ENCODE measurements around the gene PLCD3. TPM values are rescaled to one million over a fixed set of nuclear protein-coding genes. Genes with fewer than 3 reads are reported as not detected.

The PLCD3 gene, protein sequence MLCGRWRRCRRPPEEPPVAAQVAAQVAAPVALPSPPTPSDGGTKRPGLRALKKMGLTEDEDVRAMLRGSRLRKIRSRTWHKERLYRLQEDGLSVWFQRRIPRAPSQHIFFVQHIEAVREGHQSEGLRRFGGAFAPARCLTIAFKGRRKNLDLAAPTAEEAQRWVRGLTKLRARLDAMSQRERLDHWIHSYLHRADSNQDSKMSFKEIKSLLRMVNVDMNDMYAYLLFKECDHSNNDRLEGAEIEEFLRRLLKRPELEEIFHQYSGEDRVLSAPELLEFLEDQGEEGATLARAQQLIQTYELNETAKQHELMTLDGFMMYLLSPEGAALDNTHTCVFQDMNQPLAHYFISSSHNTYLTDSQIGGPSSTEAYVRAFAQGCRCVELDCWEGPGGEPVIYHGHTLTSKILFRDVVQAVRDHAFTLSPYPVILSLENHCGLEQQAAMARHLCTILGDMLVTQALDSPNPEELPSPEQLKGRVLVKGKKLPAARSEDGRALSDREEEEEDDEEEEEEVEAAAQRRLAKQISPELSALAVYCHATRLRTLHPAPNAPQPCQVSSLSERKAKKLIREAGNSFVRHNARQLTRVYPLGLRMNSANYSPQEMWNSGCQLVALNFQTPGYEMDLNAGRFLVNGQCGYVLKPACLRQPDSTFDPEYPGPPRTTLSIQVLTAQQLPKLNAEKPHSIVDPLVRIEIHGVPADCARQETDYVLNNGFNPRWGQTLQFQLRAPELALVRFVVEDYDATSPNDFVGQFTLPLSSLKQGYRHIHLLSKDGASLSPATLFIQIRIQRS
- 1 to 10 TPM; 2.4 to 3.7 TPM for total RNA-seq

GRCh38 chr17:45132320-45132571 lies at the start of gene PLCD3:
PLCD3 (minus strand) TSS chr17:45132515; CDS start chr17:45132410, 105 bp downstream.

GRCh38 chr17:45161288-45162024 lies 29.1 kb upstream of the PLCD3 start, which contains the start of gene HEXIM2:
HEXIM2 (plus strand) TSS chr17:45161875; CDS start chr17:45162794, 919 bp downstream.

GRCh38 chr17:45148183-45149036 lies 16.1 kb upstream of the PLCD3 start, which contains the start of gene HEXIM1:
HEXIM1 (plus strand) TSS chr17:45148475; CDS start chr17:45149191, 716 bp downstream.

DNA sequence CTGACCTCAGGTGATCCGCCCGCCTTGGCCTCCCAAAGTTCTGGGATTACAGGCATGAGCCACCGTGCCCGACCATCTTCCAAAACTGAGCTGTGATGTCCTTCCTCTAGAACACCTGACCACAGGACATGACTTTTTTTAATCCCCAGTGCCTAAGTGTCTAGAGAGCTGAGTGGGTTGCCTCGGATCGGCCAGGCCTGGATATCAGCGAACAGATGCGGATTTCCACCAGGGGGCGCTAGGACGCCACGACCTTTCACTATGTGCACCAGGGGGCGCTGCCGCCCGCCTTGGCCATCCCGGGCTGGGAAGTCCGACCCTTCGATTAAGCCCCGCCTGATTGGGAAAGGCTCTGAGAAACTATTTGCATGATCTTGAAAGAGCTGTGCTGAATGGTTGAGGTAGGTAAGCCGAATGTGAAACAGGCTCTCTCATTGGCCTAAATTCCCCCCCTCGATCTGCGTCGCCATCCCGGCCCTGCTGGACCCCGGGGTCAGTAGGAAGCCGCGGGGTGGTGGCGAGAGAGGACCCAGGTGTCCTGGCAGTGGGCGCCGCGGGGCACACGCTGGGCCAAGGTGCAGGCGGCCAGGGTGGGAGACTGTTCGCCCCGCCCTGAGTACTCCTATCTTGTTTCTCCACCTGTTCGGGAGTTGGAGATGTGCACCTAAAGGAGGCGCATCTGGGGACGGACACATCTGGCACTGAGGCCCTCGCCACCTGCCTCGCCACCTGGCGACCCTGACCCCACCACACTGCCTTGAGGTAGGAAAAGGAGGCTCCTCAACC lies 3.1 kb upstream of the PLCD3 start, which contains the start of gene ACBD4:
TSS of gene ACBD4 (plus strand) at position 496 of the 786 bp plus-strand sequence. CDS start 458 bp downstream, outside the sequence.

DNA sequence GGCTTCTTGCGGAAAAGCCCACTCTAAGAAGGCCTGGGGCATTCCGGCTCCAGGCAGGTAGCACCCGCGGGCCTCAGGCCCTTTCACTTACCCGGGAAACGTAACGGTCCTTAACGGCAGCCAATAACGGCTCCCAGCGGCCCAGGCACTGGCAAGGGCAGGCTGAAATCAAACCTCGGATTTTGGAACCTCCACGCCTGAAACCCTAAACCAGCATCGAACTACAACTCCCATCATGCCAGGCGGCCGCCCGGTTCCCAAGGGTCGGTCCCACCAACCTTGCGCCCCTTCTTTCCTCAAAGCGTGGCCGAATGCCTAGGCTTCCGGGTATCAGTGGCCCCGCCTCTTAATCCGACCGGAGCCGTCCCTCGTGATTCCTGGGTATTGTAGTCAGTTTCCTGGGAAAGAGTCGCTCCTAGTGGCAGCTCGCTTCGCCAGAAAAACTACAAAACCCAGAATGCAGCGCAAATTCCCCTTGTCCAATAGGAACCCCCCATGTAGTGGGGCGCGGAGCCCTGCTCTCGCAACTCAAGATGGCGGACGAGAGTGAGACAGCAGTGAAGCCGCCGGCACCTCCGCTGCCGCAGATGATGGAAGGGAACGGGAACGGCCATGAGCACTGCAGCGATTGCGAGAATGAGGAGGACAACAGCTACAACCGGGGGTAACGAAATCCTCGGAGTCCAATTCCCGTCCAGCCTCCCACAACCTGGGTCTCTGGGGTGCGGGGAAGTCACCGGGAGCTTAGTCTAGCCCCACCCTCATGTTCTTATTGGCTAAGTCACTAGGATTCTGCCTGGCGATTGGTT lies 71.3 kb downstream of the PLCD3 start, which contains the start of gene NMT1:
TSS of gene NMT1 (plus strand) at position 521 of the 809 bp plus-strand sequence. CDS start at position 534, 13 bp downstream.

Small RNA genes lying within 50 kb of the gene (microRNA-seq; reads per million reads assigned to microRNA genes)
- not detected for gene MIR6784 (ENCODE audit: borderline microRNAs expressed, borderline replicate concordance)

Other genes with a start within 250 kb of the PLCD3 start
- gene EFTUD2, start 233.1 kb downstream of the PLCD3 start, total RNA-seq, result 100 to 1,000 TPM; 103 TPM
- not detected for gene GFAP, start 217.0 kb downstream of the PLCD3 start, total RNA-seq
- 10 to 100 TPM; 55.4 to 62.1 TPM for gene KIF18B, start 184.7 kb downstream of the PLCD3 start, total RNA-seq
- gene C1QL1, start 164.2 kb downstream of the PLCD3 start, total RNA-seq, result 1 to 10 TPM; 1.1 TPM
- 10 to 100 TPM; 28.7 to 28.9 TPM for gene DCAKD, start 80.9 kb downstream of the PLCD3 start, total RNA-seq
- 100 to 1,000 TPM; 108 to 116 TPM for gene NMT1, start 71.2 kb downstream of the PLCD3 start, total RNA-seq
- 10 to 100 TPM; 16.7 to 17.4 TPM for gene ACBD4, start 3.2 kb upstream of the PLCD3 start, total RNA-seq
- 10 to 100 TPM; 28.3 to 29.5 TPM for gene HEXIM1, start 16.0 kb upstream of the PLCD3 start, total RNA-seq
- 1 to 10 TPM; 6.6 to 8.3 TPM for gene HEXIM2, start 29.4 kb upstream of the PLCD3 start, total RNA-seq
- 100 to 1,000 TPM; 380 to 388 TPM for gene FMNL1, start 89.4 kb upstream of the PLCD3 start, total RNA-seq
- under 1 TPM; 0.18 to 0.43 TPM for gene SPATA32, start 129.6 kb upstream of the PLCD3 start, total RNA-seq
- gene MAP3K14, start 184.5 kb upstream of the PLCD3 start, total RNA-seq, result 10 to 100 TPM; 23.4 to 25.1 TPM